K562 (cell line): ENCODE results near the gene PLCB4. TPM values are rescaled to one million over a fixed set of nuclear protein-coding genes. Genes with fewer than 3 reads are reported as not detected.

ENCODE experiments used
- ATAC-seq: fragments of 200-7000 bp; cut with Tn5 transposase; 3 replicates; pipeline ENCODE4 v1.9.1; 2020; ENCODE audit warnings: moderate library complexity
- BruUV-seq: library from RNA; stranded (reverse); fragments of 400-500 nt; replicated peaks from 2 replicates; lab custom pipeline; 2021; lab: Mats Ljungman, UMichigan
- CTCF ChIA-PET: fragments of 300-600 bp; formaldehyde crosslinking; extraction: SDS; loops from one replicate; lab custom pipeline; 2021; ENCODE audit warnings: low intra/inter-chr PET ratio; lab: Yijun Ruan, JAX
- POLR2A ChIA-PET: fragments of 300-600, 350-650 bp; sonication (Branson Sonifier 250); formaldehyde crosslinking; extraction: SDS; loops from one replicate; lab custom pipeline; 2021; ENCODE audit warnings: antibody characterized with exemption, inconsistent platforms; lab: Yijun Ruan, JAX
- DNase-seq, 4 experiments: peaks; one replicate each; pipeline versions ENCODE4 v3.0.0 to v3.0.0-alpha.2; 2011 to 2018; ENCODE audit warnings: low spot score in 3 of 4, mixed read lengths in 3 of 4; ENCODE audit errors: extremely low read depth in 1 of 4
- FAIRE-seq: peaks from 2 replicates; lab custom pipeline; 2011; peaks lifted over from hg19 to GRCh38; lab: Jason Lieb, UNC
- H2AFZ ChIP-seq: 2 replicates; pipeline ENCODE4 v1.6.0; 2011; ENCODE audit warnings: low read depth, low read length, control low read depth, inconsistent platforms
- H3K27ac ChIP-seq: fragments of 200-600 bp; 3 replicates; pipeline ENCODE4 v1.8.0; 2011; ENCODE audit warnings: low read depth, mild to moderate bottlenecking, control low read depth, inconsistent platforms, low read length, moderate library complexity, mixed read lengths; ENCODE audit errors: extremely low read depth
- H3K27me3 ChIP-seq, 2 experiments: fragments of 300-600 bp in 1 of 2; 2 replicates in 1 of 2; 3 replicates in 1 of 2; pipeline versions ENCODE4 v1.6.0 to v1.8.0; 2011; ENCODE audit warnings: inconsistent platforms in 2 of 2, low read length in 2 of 2, mild to moderate bottlenecking in 1 of 2, mixed read lengths in 1 of 2, moderate library complexity in 1 of 2; ENCODE audit not compliant: control insufficient read depth in 2 of 2, insufficient read depth in 2 of 2
- H3K36me3 ChIP-seq: fragments of 300-600 bp; 3 replicates; pipeline ENCODE4 v1.8.0; 2011; ENCODE audit warnings: mild to moderate bottlenecking, low read length, inconsistent platforms; ENCODE audit not compliant: control insufficient read depth, insufficient read depth
- H3K4me1 ChIP-seq, 2 experiments: fragments of 200-600 bp in 1 of 2; replicated peaks in 1 of 2; 2 replicates in 1 of 2; 3 replicates in 1 of 2; pipeline versions ENCODE4 v1.5.1 to v1.8.0; 2011; ENCODE audit warnings: inconsistent platforms in 2 of 2, low read length in 2 of 2, mild to moderate bottlenecking in 1 of 2, mixed read lengths in 1 of 2, moderate library complexity in 1 of 2; ENCODE audit not compliant: control insufficient read depth in 2 of 2, insufficient read depth in 2 of 2
- H3K4me2 ChIP-seq: 2 replicates; pipeline ENCODE4 v1.6.1; 2011; ENCODE audit warnings: low read length, control low read depth, inconsistent platforms, mixed read lengths; ENCODE audit not compliant: insufficient read depth
- H3K4me3 ChIP-seq: fragments of 200-600 bp; sonication (generic), shearing (Covaris generic); 2 replicates; pipeline ENCODE4 v1.5.1; 2016; ENCODE audit warnings: control low read depth, inconsistent platforms
- H3K79me2 ChIP-seq: fragments of 200-600 bp; 3 replicates; pipeline ENCODE4 v1.8.0; 2011; ENCODE audit warnings: low read length, inconsistent platforms; ENCODE audit not compliant: control insufficient read depth, insufficient read depth
- H3K9ac ChIP-seq, 2 experiments: 2 replicates each; pipeline versions ENCODE4 v1.6.0 to v1.6.1; 2011; ENCODE audit warnings: low read depth in 2 of 2, low read length in 2 of 2, control low read depth in 1 of 2, inconsistent platforms in 1 of 2, mild to moderate bottlenecking in 1 of 2, mixed read lengths in 1 of 2; ENCODE audit not compliant: insufficient read depth in 1 of 2
- H3K9me1 ChIP-seq: one replicate; pipeline ENCODE4 v1.6.0; 2011; ENCODE audit warnings: inconsistent platforms, mild to moderate bottlenecking, low read length, moderate library complexity; ENCODE audit not compliant: control insufficient read depth, insufficient read depth
- H3K9me3 ChIP-seq: replicated peaks from 2 replicates; pipeline ENCODE4 v1.5.1; 2011; ENCODE audit warnings: low read depth, low read length, inconsistent platforms; ENCODE audit not compliant: control insufficient read depth, insufficient read depth
- H4K20me1 ChIP-seq: replicated peaks from 2 replicates; pipeline ENCODE4 v1.6.1; 2011; ENCODE audit warnings: low read length, inconsistent platforms, mixed read lengths; ENCODE audit not compliant: control insufficient read depth, insufficient read depth
- ARID3A ChIP-seq: IDR thresholded peaks from 2 replicates; pipeline ENCODE4 v1.6.1; 2012; ENCODE audit warnings: low read depth, low read length, improper control_type of control experiment, borderline replicate concordance
- E2F6 ChIP-seq, 2 experiments: IDR thresholded peaks; 2 replicates each; pipeline ENCODE4 v1.6.1; 2011; ENCODE audit warnings: borderline replicate concordance in 1 of 2, control low read depth in 1 of 2, low read depth in 1 of 2, low read length in 1 of 2, mild to moderate bottlenecking in 1 of 2, mixed read lengths in 1 of 2, moderate library complexity in 1 of 2; ENCODE audit not compliant: insufficient read depth in 1 of 2, insufficient read length in 1 of 2, poor library complexity in 1 of 2, severe bottlenecking in 1 of 2; ENCODE audit errors: extremely low read depth in 1 of 2
- E4F1 ChIP-seq: fragments of 250-450 bp; sonication (Bioruptor Pico); IDR thresholded peaks from 2 replicates; pipeline ENCODE4 v1.5.0; 2021; ENCODE audit warnings: mild to moderate bottlenecking, borderline replicate concordance
- HDAC3 ChIP-seq: fragments of 450-650 bp; IDR thresholded peaks from 2 replicates; pipeline ENCODE4 v1.6.1; 2018; ENCODE audit warnings: borderline replicate concordance, mild to moderate bottlenecking, moderate library complexity; ENCODE audit not compliant: partially characterized antibody
- HNRNPL ChIP-seq: fragments of 200-400 bp; formaldehyde crosslinking; IDR thresholded peaks from 2 replicates; pipeline ENCODE4 v1.6.1; 2017; ENCODE audit warnings: low read depth, mild to moderate bottlenecking, low read length
- NCOA4 ChIP-seq: fragments of 450-650 bp; IDR thresholded peaks from 2 replicates; pipeline ENCODE4 v1.6.1; 2018; ENCODE audit warnings: mild to moderate bottlenecking; ENCODE audit not compliant: partially characterized antibody
- PURB ChIP-seq: sonication (generic); formaldehyde crosslinking; IDR thresholded peaks from 2 replicates; pipeline ENCODE4 v1.9.0; 2021; ENCODE audit warnings: low read depth, mild to moderate bottlenecking, missing genetic modification reagents
- STAT5A ChIP-seq: IDR thresholded peaks from 2 replicates; pipeline ENCODE4 v1.6.1; 2012; ENCODE audit warnings: low read length, inconsistent platforms, borderline replicate concordance
- THAP12 ChIP-seq: fragments of 250-450 bp; sonication (Bioruptor Pico); IDR thresholded peaks from 2 replicates; pipeline ENCODE4 v1.9.0; 2021; ENCODE audit warnings: mild to moderate bottlenecking, inconsistent platforms
- ZBTB8A ChIP-seq: fragments of 450-650 bp; IDR thresholded peaks from 2 replicates; pipeline ENCODE4 v1.6.1; 2018; ENCODE audit warnings: mild to moderate bottlenecking, moderate library complexity; ENCODE audit not compliant: partially characterized antibody
- ZNF3 ChIP-seq: fragments of 250-450 bp; sonication (Bioruptor Pico); IDR thresholded peaks from 2 replicates; pipeline ENCODE4 v1.5.0; 2021; ENCODE audit warnings: mild to moderate bottlenecking, moderate library complexity
- ZNF830 ChIP-seq: fragments of 250-450 bp; sonication (Bioruptor Pico); IDR thresholded peaks from 2 replicates; pipeline ENCODE4 v1.5.0; 2021; ENCODE audit warnings: mild to moderate bottlenecking
- WGBS: fragments of 100-300 bp; shearing (Covaris generic); methylation state at CpG from one replicate; pipeline ENCODE4 v1.1.6; 2016; ENCODE audit warnings: low coverage, mixed read lengths; ENCODE audit not compliant: insufficient coverage; ENCODE audit errors: missing lambda C conversion rate; 5-methylcytosine and 5-hydroxymethylcytosine counted together
- in situ Hi-C: fragments of 300-500 bp; cut with MboI; formaldehyde crosslinking; loops from 4 replicates; pipeline ENCODE4 v1.15.0; 2018; ENCODE audit warnings: inconsistent platforms, mixed read lengths
- intact Hi-C: fragments of 100-400 bp; cut with micrococcal nuclease; formaldehyde crosslinking; loops from 2 replicates; pipeline ENCODE4 v1.14.2; 2022
- polyA plus RNA-seq, 8 experiments: library from polyadenylated mRNA; depleted of rRNA in 4 of 8; stranded (reverse) in 5 of 8; unstranded in 3 of 8; fragments of >200 nt; fragmentation: Nextera tagmentation in 2 of 8; fragmentation: Illumina TruSeq in 1 of 8; extraction: Ambion mirVana in 2 of 8; extraction: Trizol in 1 of 8; gene quantifications; 2 replicates each; pipeline versions ENCODE4 v1.2.1 to v1.2.3, GENCODE V29; 2011 to 2014; ENCODE audit warnings: inconsistent platforms in 1 of 8, missing spikeins in 1 of 8
- total RNA-seq, 7 experiments: library from RNA; depleted of rRNA in 6 of 7; stranded (reverse); fragments of >200 nt in 6 of 7; fragmentation: Illumina TruSeq in 2 of 7; extraction: Trizol in 2 of 7; gene quantifications; 2 replicates each; pipeline versions ENCODE4 v1.2.1 to v1.2.3, GENCODE V29; 2011 to 2021; ENCODE audit warnings: low replicate concordance in 1 of 7

PLCB4 gene
- total and polyA plus RNA-seq, 9 of the 15 experiments (the other 6 are each of a cell fraction or from before 2014, with no cell fraction given), result 0.20 to 2.9 (median 0.52) TPM

GRCh38 chr20:9319687-9320384, 250.9 kb downstream of the PLCB4 start:
- ChIA-PET POLR2A (interaction anchor here (0.7 to 1.2 kb wide), 2 partner anchors 11 to 448 kb away, joined by 3 read pairs; no protein-coding TSS in a partner anchor), CTCF (no interaction called here)
- FAIRE-seq (no peak), DNase-seq (peak in 1 of 4 experiments; percentile 42), ATAC-seq (peak; percentile 40; the same call in 1 of the 3 replicates)
- Histone ChIP-seq H3K27me3 (no peaks in the 10 kb centered on the region), H3K27ac (no peak overlapping the region), H3K36me3 (no peaks in the 10 kb centered on the region), H3K4me2 (peak overlapping the region; percentile 18; the same call in 1 of the 2 replicates), H3K9me3 (no peaks in the 10 kb centered on the region), H3K4me1 (peaks cover 0 to 4% of the 10 kb centered on the region in 2 experiments; a peak in 2 of 5 replicates), H2AFZ (peak overlapping the region; percentile 50; the same call in 1 of the 2 replicates), H3K4me3 (no peak overlapping the region), H3K79me2 (no peaks in the 10 kb centered on the region), H3K9ac (no peak overlapping the region), H3K9me1 (no peaks in the 10 kb centered on the region), H4K20me1 (no peaks in the 10 kb centered on the region)
- in situ Hi-C loops (no loop called here), intact Hi-C loops (no loop called here)
- WGBS, result 16% methylated on average over 7 of the region's 7 CpGs
- no TSS peak for BruUV-seq
- TF ChIP-seq ZBTB8A (no peak), ARID3A (no peak), E4F1 (CRISPR knock-in tag) (no peak), THAP12 (CRISPR knock-in tag) (no peak), NCOA4 (no peak), ZNF3 (CRISPR knock-in tag) (no peak), PURB (CRISPR knock-in tag) (no peak), HDAC3 (no peak), STAT5A (peak; percentile 66; the same call in 1 of the 2 replicates), ZNF830 (CRISPR knock-in tag) (no peak), HNRNPL (no peak), E2F6 (IDR thresholded peaks at IDR 0.05; ENCODE audit: borderline replicate concordance in 1 of 2, extremely low read depth in 1 of 2, insufficient read depth in 1 of 2, insufficient read length in 1 of 2, low read depth in 1 of 2, low read length in 1 of 2, poor library complexity in 1 of 2, severe bottlenecking in 1 of 2) (no peak)
